Activated naive CD8-positive, alpha-beta T cell treated with anti-CD3 and anti-CD28 coated beads, Interleukin-2, amount 10 ng/mL, durations not matched to agents 7 days and 5 days (primary cell): Measurements from ENCODE around the gene LRIG1. TPM values are rescaled to one million over a fixed set of nuclear protein-coding genes. Genes with fewer than 3 reads are reported as not detected.

Source experiments
- ATAC-seq: fragments of 150-1000 bp; cut with Tn5 transposase; one replicate; pipeline ENCODE4 v1.10.0; 2021; ENCODE audit warnings: low read depth, moderate library complexity
- POLR2A ChIA-PET: fragments of 350-600 bp; sonication (Branson Sonifier 250); formaldehyde crosslinking; loops from one replicate; lab custom pipeline; 2021; ENCODE audit warnings: antibody characterized with exemption; lab: Charles Lee
- DNase-seq: peaks from one replicate; pipeline ENCODE4 v3.0.0; 2021
- H3K27ac Mint-ChIP-seq: one replicate; pipeline ENCODE4 v1.8.0; 2022; ENCODE audit warnings: mild to moderate bottlenecking, mixed read lengths
- H3K27me3 Mint-ChIP-seq: one replicate; pipeline ENCODE4 v1.8.0; 2022; ENCODE audit warnings: mild to moderate bottlenecking, moderate library complexity, mixed read lengths
- H3K36me3 Mint-ChIP-seq: one replicate; pipeline ENCODE4 v1.8.0; 2021; ENCODE audit warnings: mild to moderate bottlenecking, mixed read lengths
- H3K4me1 Mint-ChIP-seq: one replicate; pipeline ENCODE4 v1.8.0; 2021; ENCODE audit warnings: mixed read lengths
- H3K4me3 Mint-ChIP-seq: one replicate; pipeline ENCODE4 v1.8.0; 2022; ENCODE audit warnings: mild to moderate bottlenecking, moderate library complexity, mixed read lengths
- H3K9me3 Mint-ChIP-seq: one replicate; pipeline ENCODE4 v1.8.0; 2021; ENCODE audit warnings: mixed read lengths
- total RNA-seq, 2 experiments: library from RNA; stranded (reverse); gene quantifications; one replicate each; pipeline ENCODE4 v1.2.3, GENCODE V29; 2021

The LRIG1 gene
- total RNA-seq, 2 experiments from 2014 or later: 17.9 to 27.0 TPM

- POLR2A ChIA-PET: no interaction called here
- DNase-seq (no peak), ATAC-seq (no peak)
- H3K36me3 Mint-ChIP-seq: peaks cover 66% of the 10 kb centered on the region
- H3K27me3 Mint-ChIP-seq: no peaks in the 10 kb centered on the region
- peaks cover 9% of the 10 kb centered on the region for H3K9me3 Mint-ChIP-seq
- no peak overlapping the region for H3K4me3 Mint-ChIP-seq
- H3K4me1 Mint-ChIP-seq: no peaks in the 10 kb centered on the region
- H3K27ac Mint-ChIP-seq: no peak overlapping the region
These were observed 114.6 kb downstream of the LRIG1 start for GRCh38 chr3:66386011-66386924.

- H3K27me3 Mint-ChIP-seq: no peaks in the 10 kb centered on the region
- DNase-seq (no peak), ATAC-seq (no peak)
- no peak overlapping the region for H3K27ac Mint-ChIP-seq
- peaks cover 9% of the 10 kb centered on the region for H3K9me3 Mint-ChIP-seq
- POLR2A ChIA-PET: no interaction called here
- H3K4me1 Mint-ChIP-seq: no peaks in the 10 kb centered on the region
- no peak overlapping the region for H3K4me3 Mint-ChIP-seq
- H3K36me3 Mint-ChIP-seq: peaks cover 75% of the 10 kb centered on the region
These were observed 115.8 kb downstream of the LRIG1 start for GRCh38 chr3:66385066-66385465.

DNA sequence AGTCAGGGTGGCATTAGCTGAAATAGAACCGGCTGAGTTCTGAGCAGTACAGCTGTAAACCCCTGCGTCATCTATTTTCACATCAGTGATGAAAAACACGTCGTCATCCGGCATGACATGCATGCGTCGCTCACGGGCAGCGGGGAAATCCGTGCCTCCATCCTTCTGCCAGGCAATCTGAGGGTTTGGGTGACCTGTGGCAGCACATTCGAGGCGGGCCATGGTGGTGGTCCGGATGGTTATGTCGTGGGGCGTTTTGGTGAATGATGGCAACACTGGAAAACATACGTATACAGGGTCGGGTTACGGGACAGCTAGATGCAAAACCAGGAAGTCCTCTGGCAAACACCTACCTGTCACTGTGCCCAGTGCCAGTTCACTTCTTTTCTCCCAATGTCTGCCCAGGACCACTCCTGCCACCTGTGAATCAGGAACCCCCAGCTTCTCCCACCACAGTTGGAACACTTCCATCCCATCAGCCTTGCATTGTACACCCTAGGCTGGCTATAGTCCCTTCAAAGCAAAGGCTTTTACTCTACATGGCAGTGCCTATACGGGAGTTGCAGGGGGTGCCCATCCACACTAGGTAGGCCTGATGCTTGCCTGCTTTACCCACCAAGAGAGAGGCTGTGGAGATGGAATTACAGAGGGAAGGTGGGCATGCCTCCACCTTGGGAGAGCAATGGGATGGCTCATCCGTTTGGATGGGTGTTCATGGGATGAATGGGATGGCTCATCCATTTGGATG lies 116.7 kb downstream of the LRIG1 start:
- Mint-ChIP-seq H3K27me3 (no peaks in the 10 kb centered on the region), H3K4me1 (no peaks in the 10 kb centered on the region), H3K27ac (no peak overlapping the region), H3K9me3 (peaks cover 9% of the 10 kb centered on the region), H3K36me3 (peaks cover 83% of the 10 kb centered on the region), H3K4me3 (no peak overlapping the region)
- ATAC-seq (no peak), DNase-seq (no peak)
- POLR2A ChIA-PET: interaction anchor here (1.3 kb wide), 1 partner anchor 9 kb away, joined by 5 read pairs; no protein-coding TSS in a partner anchor

GRCh38 chr3:66383023-66383422 lies 117.8 kb downstream of the LRIG1 start:
- DNase-seq: no peak
- peaks cover 5% of the 10 kb centered on the region for H3K9me3 Mint-ChIP-seq
- peaks cover 2% of the 10 kb centered on the region for H3K4me1 Mint-ChIP-seq
- H3K4me3 Mint-ChIP-seq: no peak overlapping the region
- no peak overlapping the region for H3K27ac Mint-ChIP-seq
- no peak for ATAC-seq
- H3K27me3 Mint-ChIP-seq: no peaks in the 10 kb centered on the region
- peaks cover 81% of the 10 kb centered on the region for H3K36me3 Mint-ChIP-seq
- POLR2A ChIA-PET: interaction anchor here (1.3 kb wide), 1 partner anchor 10 kb away, joined by 5 read pairs; no protein-coding TSS in a partner anchor

- peaks cover 82% of the 10 kb centered on the region for H3K36me3 Mint-ChIP-seq
- no peak overlapping the region for H3K4me3 Mint-ChIP-seq
- ATAC-seq: no peak
- POLR2A ChIA-PET: no interaction called here
- H3K4me1 Mint-ChIP-seq: peaks cover 6% of the 10 kb centered on the region
- no peak for DNase-seq
- H3K9me3 Mint-ChIP-seq: peaks cover 5% of the 10 kb centered on the region
- no peaks in the 10 kb centered on the region for H3K27me3 Mint-ChIP-seq
- H3K27ac Mint-ChIP-seq: no peak overlapping the region
These were observed 118.7 kb downstream of the LRIG1 start for GRCh38 chr3:66382142-66382541.

- H3K27me3 Mint-ChIP-seq: no peaks in the 10 kb centered on the region
- peaks cover 5% of the 10 kb centered on the region for H3K9me3 Mint-ChIP-seq
- DNase-seq (no peak), ATAC-seq (no peak)
- POLR2A ChIA-PET: no interaction called here
- H3K4me3 Mint-ChIP-seq: no peak overlapping the region
- peaks cover 79% of the 10 kb centered on the region for H3K36me3 Mint-ChIP-seq
- H3K4me1 Mint-ChIP-seq: peaks cover 6% of the 10 kb centered on the region
- no peak overlapping the region for H3K27ac Mint-ChIP-seq
These were observed 119.2 kb downstream of the LRIG1 start for GRCh38 chr3:66381626-66382025.

DNA sequence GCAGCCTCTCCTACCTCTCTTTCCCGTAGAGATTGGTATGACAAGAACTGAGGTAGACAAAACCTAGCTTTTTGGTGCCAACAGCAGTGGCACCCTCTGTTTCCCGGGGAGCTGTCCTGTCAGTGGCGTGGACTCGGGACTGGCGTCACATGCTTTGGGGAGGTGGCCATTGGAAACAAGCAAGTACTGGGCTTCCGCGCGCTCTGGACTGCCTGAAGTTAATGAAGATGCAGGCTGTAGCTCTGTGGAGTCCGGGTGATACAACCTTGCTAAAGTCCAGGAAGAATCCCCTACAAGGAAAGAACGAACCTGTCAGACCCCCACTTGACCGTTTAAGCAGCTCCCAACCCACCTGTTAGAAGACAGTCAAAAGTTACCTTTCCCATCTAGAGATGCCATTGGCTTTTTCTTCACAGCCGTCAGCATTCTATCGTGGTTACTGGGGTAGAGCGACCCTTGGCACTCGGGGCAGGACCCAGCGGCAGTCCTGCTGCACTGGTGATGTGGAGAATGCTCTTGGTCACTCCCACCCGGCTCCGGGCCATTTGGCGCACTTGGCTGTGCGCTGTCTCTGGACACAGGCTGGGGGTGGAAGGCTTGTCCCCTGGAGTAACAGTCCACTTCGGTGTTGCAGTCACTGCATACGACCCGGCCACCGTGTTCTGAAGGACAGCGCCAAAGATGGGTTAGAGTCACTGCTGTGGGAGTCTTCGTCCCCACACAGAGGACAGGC lies 120.5 kb downstream of the LRIG1 start:
- Mint-ChIP-seq H3K9me3 (no peaks in the 10 kb centered on the region), H3K27me3 (no peaks in the 10 kb centered on the region), H3K27ac (no peak overlapping the region), H3K4me1 (peaks cover 6% of the 10 kb centered on the region), H3K4me3 (no peak overlapping the region), H3K36me3 (peaks cover 72% of the 10 kb centered on the region)
- no peak for DNase-seq
- POLR2A ChIA-PET: no interaction called here
- ATAC-seq: no peak

GRCh38 chr3:66379565-66379964 lies 121.3 kb downstream of the LRIG1 start:
- no peaks in the 10 kb centered on the region for H3K9me3 Mint-ChIP-seq
- no peaks in the 10 kb centered on the region for H3K27me3 Mint-ChIP-seq
- no peak overlapping the region for H3K27ac Mint-ChIP-seq
- POLR2A ChIA-PET: no interaction called here
- no peak overlapping the region for H3K4me3 Mint-ChIP-seq
- H3K36me3 Mint-ChIP-seq: peaks cover 64% of the 10 kb centered on the region
- DNase-seq (no peak), ATAC-seq (no peak)
- peaks cover 6% of the 10 kb centered on the region for H3K4me1 Mint-ChIP-seq

DNA sequence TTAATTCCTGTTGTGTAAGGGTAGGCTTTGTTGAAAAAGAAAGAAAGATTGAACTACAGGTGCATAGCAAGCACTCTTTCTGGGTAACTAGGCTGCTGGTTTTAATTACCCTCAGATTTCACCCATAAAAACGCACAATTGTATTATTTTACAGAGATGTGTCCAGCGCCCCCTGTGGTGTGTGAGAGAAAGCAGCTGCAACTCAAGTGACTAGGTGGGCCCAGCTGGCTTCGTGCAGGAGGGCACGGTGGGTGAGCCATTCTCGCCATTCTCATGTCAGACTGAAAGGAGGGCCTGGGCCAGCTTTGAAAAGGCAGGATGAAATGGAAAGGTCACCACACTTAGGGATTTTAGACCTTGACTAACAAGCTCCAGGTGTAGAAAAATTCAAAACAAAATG lies 122.6 kb downstream of the LRIG1 start:
- DNase-seq (no peak), ATAC-seq (no peak)
- peak overlapping the region; percentile 62 for H3K27ac Mint-ChIP-seq
- H3K4me1 Mint-ChIP-seq: peaks cover 6% of the 10 kb centered on the region
- no peaks in the 10 kb centered on the region for H3K27me3 Mint-ChIP-seq
- POLR2A ChIA-PET: no interaction called here
- no peak overlapping the region for H3K4me3 Mint-ChIP-seq
- H3K36me3 Mint-ChIP-seq: peaks cover 51% of the 10 kb centered on the region
- no peaks in the 10 kb centered on the region for H3K9me3 Mint-ChIP-seq

- DNase-seq: no peak
- H3K9me3 Mint-ChIP-seq: no peaks in the 10 kb centered on the region
- POLR2A ChIA-PET: no interaction called here
- H3K27ac Mint-ChIP-seq: peak overlapping the region; percentile 62
- no peak overlapping the region for H3K4me3 Mint-ChIP-seq
- peak; percentile 47 for ATAC-seq
- H3K36me3 Mint-ChIP-seq: peaks cover 46% of the 10 kb centered on the region
- no peaks in the 10 kb centered on the region for H3K27me3 Mint-ChIP-seq
- H3K4me1 Mint-ChIP-seq: peaks cover 6% of the 10 kb centered on the region
These were observed 123.0 kb downstream of the LRIG1 start for GRCh38 chr3:66377800-66378199.

GRCh38 chr3:66376568-66376967 lies 124.3 kb downstream of the LRIG1 start:
- Mint-ChIP-seq H3K4me3 (no peak overlapping the region), H3K9me3 (no peaks in the 10 kb centered on the region), H3K36me3 (peaks cover 41% of the 10 kb centered on the region), H3K4me1 (peaks cover 6% of the 10 kb centered on the region), H3K27me3 (no peaks in the 10 kb centered on the region), H3K27ac (no peak overlapping the region)
- no peak for DNase-seq
- no peak for ATAC-seq
- POLR2A ChIA-PET: no interaction called here

GRCh38 chr3:66372681-66373350 lies 128.0 kb downstream of the LRIG1 start:
- Mint-ChIP-seq H3K27me3 (no peaks in the 10 kb centered on the region), H3K36me3 (peaks cover 14% of the 10 kb centered on the region), H3K4me1 (peaks cover 2% of the 10 kb centered on the region), H3K27ac (no peak overlapping the region), H3K9me3 (no peaks in the 10 kb centered on the region), H3K4me3 (no peak overlapping the region)
- POLR2A ChIA-PET: no interaction called here
- ATAC-seq (no peak), DNase-seq (no peak)

GRCh38 chr3:66371432-66371831 lies 129.4 kb downstream of the LRIG1 start:
- peaks cover 6% of the 10 kb centered on the region for H3K36me3 Mint-ChIP-seq
- DNase-seq (no peak), ATAC-seq (no peak)
- POLR2A ChIA-PET: no interaction called here
- no peaks in the 10 kb centered on the region for H3K9me3 Mint-ChIP-seq
- no peak overlapping the region for H3K27ac Mint-ChIP-seq
- no peaks in the 10 kb centered on the region for H3K4me1 Mint-ChIP-seq
- H3K27me3 Mint-ChIP-seq: no peaks in the 10 kb centered on the region
- no peak overlapping the region for H3K4me3 Mint-ChIP-seq
